ENCODE data around the gene RALB. TPM values are rescaled to one million over a fixed set of nuclear protein-coding genes. Genes with fewer than 3 reads are reported as not detected.

Gene RALB, protein sequence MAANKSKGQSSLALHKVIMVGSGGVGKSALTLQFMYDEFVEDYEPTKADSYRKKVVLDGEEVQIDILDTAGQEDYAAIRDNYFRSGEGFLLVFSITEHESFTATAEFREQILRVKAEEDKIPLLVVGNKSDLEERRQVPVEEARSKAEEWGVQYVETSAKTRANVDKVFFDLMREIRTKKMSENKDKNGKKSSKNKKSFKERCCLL
- polyA plus RNA-seq (2013, experiment 1 of 4), result 49.7 TPM
- 51.5 TPM for polyA plus RNA-seq (2013, experiment 2 of 4)
- polyA plus RNA-seq (2013, experiment 3 of 4), result 37.4 TPM
- 45.7 TPM for polyA plus RNA-seq (2013, experiment 4 of 4)

- H3K4me1 ChIP-seq (ENCODE audit: control insufficient read depth, insufficient read depth, low read length), result peaks cover 14% of the 10 kb centered on the region
- H3K36me3 ChIP-seq (ENCODE audit: control insufficient read depth, insufficient read depth, low read length), result no peaks in the 10 kb centered on the region
- no peaks in the 10 kb centered on the region for H3K9me3 ChIP-seq (ENCODE audit: control insufficient read depth, low read length)
- H3K27me3 ChIP-seq (ENCODE audit: control insufficient read depth, insufficient read depth, low read length, poor library complexity, severe bottlenecking), result peaks cover 44% of the 10 kb centered on the region
- 0 to 1% methylated on average over 71 of the region's 71 CpGs for WGBS, 2 experiments
- peak within 1 kb of the TSS; percentile 57 for H3K27ac ChIP-seq (ENCODE audit: insufficient read depth, low read depth, low read length, poor library complexity, severe bottlenecking)
- H3K4me3 ChIP-seq (ENCODE audit: insufficient read depth, low read depth, low read length), result peak within 1 kb of the TSS; percentile 76
Observed at GRCh38 chr2:120252225-120253020, at the start of gene RALB. Gene RALB, plus strand, starts transcription at chr2:120252852. Its CDS starts 25,813 bp downstream, at chr2:120278665.

- no peak overlapping the region for H3K27ac ChIP-seq (ENCODE audit: insufficient read depth, low read depth, low read length, poor library complexity, severe bottlenecking)
- H3K4me3 ChIP-seq (ENCODE audit: insufficient read depth, low read depth, low read length), result no peak overlapping the region
- no peaks in the 10 kb centered on the region for H3K36me3 ChIP-seq (ENCODE audit: control insufficient read depth, insufficient read depth, low read length)
- no peaks in the 10 kb centered on the region for H3K4me1 ChIP-seq (ENCODE audit: control insufficient read depth, insufficient read depth, low read length)
- WGBS, 2 experiments, result 91% methylated on average over 10 of the region's 10 CpGs
- H3K9me3 ChIP-seq (ENCODE audit: control insufficient read depth, low read length), result no peaks in the 10 kb centered on the region
- H3K27me3 ChIP-seq (ENCODE audit: control insufficient read depth, insufficient read depth, low read length, poor library complexity, severe bottlenecking), result no peaks in the 10 kb centered on the region
Observed at GRCh38 chr2:120203251-120204021, 49.2 kb upstream of the RALB start.

- Histone ChIP-seq H3K9me3 (ENCODE audit: control insufficient read depth, low read length) (no peaks in the 10 kb centered on the region), H3K36me3 (ENCODE audit: control insufficient read depth, insufficient read depth, low read length) (no peaks in the 10 kb centered on the region), H3K27me3 (ENCODE audit: control insufficient read depth, insufficient read depth, low read length, poor library complexity, severe bottlenecking) (no peaks in the 10 kb centered on the region), H3K4me3 (ENCODE audit: insufficient read depth, low read depth, low read length) (no peak overlapping the region), H3K4me1 (ENCODE audit: control insufficient read depth, insufficient read depth, low read length) (no peaks in the 10 kb centered on the region), H3K27ac (ENCODE audit: insufficient read depth, low read depth, low read length, poor library complexity, severe bottlenecking) (no peak overlapping the region)
- WGBS, 2 experiments, result 89% methylated on average over 5 of the region's 5 CpGs
Observed at GRCh38 chr2:120204022-120204405, 48.6 kb upstream of the RALB start.

DNA sequence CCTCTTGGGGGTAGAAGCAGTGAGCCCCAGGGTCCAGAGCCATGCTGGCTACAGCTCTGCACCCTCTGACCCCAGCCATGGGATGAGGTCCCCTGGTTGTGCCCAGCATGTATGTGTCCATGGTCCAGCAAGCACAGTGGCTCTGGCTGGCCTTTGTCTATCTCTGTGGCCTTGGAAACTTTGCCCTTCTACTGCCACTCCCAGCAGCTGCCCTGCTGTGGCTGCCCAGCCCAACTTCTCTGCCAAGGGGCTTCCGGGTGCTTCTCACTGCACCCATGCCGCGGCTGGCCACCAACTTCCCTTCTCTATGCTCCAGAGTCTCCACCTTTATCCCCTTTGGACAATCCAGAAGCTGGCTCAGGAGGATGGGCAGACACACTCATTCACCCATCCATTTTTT is 48.2 kb upstream of the RALB start:
- H3K27ac ChIP-seq (ENCODE audit: insufficient read depth, low read depth, low read length, poor library complexity, severe bottlenecking), result no peak overlapping the region
- WGBS, 2 experiments, result 62 to 65% methylated on average over 3 of the region's 3 CpGs
- H3K36me3 ChIP-seq (ENCODE audit: control insufficient read depth, insufficient read depth, low read length), result no peaks in the 10 kb centered on the region
- no peaks in the 10 kb centered on the region for H3K4me1 ChIP-seq (ENCODE audit: control insufficient read depth, insufficient read depth, low read length)
- no peaks in the 10 kb centered on the region for H3K9me3 ChIP-seq (ENCODE audit: control insufficient read depth, low read length)
- H3K4me3 ChIP-seq (ENCODE audit: insufficient read depth, low read depth, low read length), result no peak overlapping the region
- H3K27me3 ChIP-seq (ENCODE audit: control insufficient read depth, insufficient read depth, low read length, poor library complexity, severe bottlenecking), result no peaks in the 10 kb centered on the region

DNA sequence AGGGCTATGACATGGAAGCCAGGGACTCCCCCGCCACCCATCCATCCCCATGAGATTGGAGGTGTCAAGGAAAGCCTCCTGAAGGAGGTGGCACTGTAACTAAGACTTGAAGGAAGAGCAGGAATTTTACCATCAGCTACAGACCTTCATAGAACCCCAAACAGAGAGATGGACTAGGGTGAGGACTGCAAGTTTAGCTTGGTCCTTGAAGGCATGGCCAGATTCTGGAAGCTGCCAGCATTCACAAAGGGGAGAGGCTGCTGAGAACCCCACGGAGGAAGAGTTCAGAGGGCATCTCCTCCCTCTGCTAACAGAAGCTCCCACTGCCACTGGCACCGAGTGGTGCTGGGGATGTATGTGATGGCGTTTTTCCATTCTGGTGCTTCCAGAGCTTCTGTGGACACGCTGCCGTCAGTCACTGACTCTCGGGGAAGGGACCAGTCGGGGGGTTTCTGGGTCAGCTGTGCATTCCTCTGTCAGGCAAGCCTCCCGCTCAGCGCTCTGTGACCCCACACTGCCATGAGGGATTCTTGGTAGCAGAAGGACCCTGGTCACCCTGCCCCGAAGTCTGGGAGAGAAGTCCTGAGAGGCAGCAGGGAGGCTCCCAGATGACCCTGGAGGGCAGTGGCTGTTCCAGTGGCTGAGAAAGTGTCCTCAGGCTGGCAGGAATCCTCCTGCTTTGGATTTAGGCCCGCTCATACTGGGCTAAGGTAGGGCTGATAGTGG is 47.5 kb upstream of the RALB start:
- no peaks in the 10 kb centered on the region for H3K27me3 ChIP-seq (ENCODE audit: control insufficient read depth, insufficient read depth, low read length, poor library complexity, severe bottlenecking)
- H3K9me3 ChIP-seq (ENCODE audit: control insufficient read depth, low read length), result no peaks in the 10 kb centered on the region
- no peaks in the 10 kb centered on the region for H3K36me3 ChIP-seq (ENCODE audit: control insufficient read depth, insufficient read depth, low read length)
- 91 to 95% methylated on average over 12 of the region's 12 CpGs for WGBS, 2 experiments
- H3K4me3 ChIP-seq (ENCODE audit: insufficient read depth, low read depth, low read length), result no peak overlapping the region
- no peak overlapping the region for H3K27ac ChIP-seq (ENCODE audit: insufficient read depth, low read depth, low read length, poor library complexity, severe bottlenecking)
- H3K4me1 ChIP-seq (ENCODE audit: control insufficient read depth, insufficient read depth, low read length), result no peaks in the 10 kb centered on the region

- H3K9me3 ChIP-seq (ENCODE audit: control insufficient read depth, low read length), result no peaks in the 10 kb centered on the region
- no peaks in the 10 kb centered on the region for H3K4me1 ChIP-seq (ENCODE audit: control insufficient read depth, insufficient read depth, low read length)
- no peak overlapping the region for H3K4me3 ChIP-seq (ENCODE audit: insufficient read depth, low read depth, low read length)
- no peak overlapping the region for H3K27ac ChIP-seq (ENCODE audit: insufficient read depth, low read depth, low read length, poor library complexity, severe bottlenecking)
- no peaks in the 10 kb centered on the region for H3K36me3 ChIP-seq (ENCODE audit: control insufficient read depth, insufficient read depth, low read length)
- WGBS, 2 experiments, result 47 to 52% methylated on average over 8 of the region's 8 CpGs
- no peaks in the 10 kb centered on the region for H3K27me3 ChIP-seq (ENCODE audit: control insufficient read depth, insufficient read depth, low read length, poor library complexity, severe bottlenecking)
Observed at GRCh38 chr2:120206022-120206581, 46.5 kb upstream of the RALB start.

DNA sequence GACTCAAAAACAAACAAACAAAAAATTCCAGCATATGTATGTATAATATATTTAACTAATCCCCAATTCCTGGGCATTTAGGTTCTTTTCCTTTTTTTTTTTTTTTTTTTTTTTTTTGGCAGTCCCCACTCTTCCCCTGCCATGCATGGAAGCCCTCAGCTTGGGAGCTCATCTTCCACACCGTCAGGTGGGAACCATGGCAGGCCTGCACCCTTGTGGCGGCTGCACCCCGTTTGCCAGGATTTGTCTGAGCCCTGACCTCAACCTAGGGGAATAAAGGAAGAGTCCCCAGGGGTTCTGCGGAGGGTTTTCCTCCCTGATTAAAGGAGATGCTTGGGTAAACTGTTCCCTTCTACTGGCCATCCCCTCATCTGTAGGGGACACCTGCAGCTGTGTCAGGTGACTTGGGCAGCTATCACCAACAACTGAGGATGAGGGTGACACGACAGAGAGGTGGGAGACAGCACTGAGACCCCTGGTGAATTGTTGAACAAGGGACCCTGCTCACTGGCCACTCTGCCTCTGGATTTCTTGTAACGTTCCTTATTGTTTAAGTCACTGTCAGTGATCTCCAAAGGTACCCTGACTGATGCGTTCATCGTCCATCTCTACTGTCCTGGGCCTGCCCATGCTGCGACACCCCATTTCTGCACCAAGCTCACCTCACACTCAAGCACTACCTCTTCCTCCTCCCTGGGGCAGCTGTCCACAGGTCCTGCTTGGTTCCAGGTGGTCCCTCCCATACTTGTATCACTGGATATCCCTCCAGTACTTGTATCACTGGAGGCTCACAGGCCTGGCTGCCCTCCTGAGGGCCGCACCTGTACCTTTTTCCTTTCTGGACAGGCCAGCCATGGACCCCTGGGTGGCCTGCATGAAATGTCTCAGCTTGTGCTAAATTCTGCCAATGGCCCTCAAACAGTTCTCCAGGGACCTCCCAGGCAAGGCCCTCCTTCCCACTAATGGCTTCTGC is 44.0 kb upstream of the RALB start:
- Histone ChIP-seq H3K9me3 (ENCODE audit: control insufficient read depth, low read length) (no peaks in the 10 kb centered on the region), H3K4me3 (ENCODE audit: insufficient read depth, low read depth, low read length) (no peak overlapping the region), H3K4me1 (ENCODE audit: control insufficient read depth, insufficient read depth, low read length) (no peaks in the 10 kb centered on the region), H3K36me3 (ENCODE audit: control insufficient read depth, insufficient read depth, low read length) (no peaks in the 10 kb centered on the region), H3K27me3 (ENCODE audit: control insufficient read depth, insufficient read depth, low read length, poor library complexity, severe bottlenecking) (no peaks in the 10 kb centered on the region), H3K27ac (ENCODE audit: insufficient read depth, low read depth, low read length, poor library complexity, severe bottlenecking) (no peak overlapping the region)
- whole genome bisulfite sequencing, 2 experiments, result 90 to 92% methylated on average over 10 of the region's 10 CpGs

- no peaks in the 10 kb centered on the region for H3K27me3 ChIP-seq (ENCODE audit: control insufficient read depth, insufficient read depth, low read length, poor library complexity, severe bottlenecking)
- no peaks in the 10 kb centered on the region for H3K4me1 ChIP-seq (ENCODE audit: control insufficient read depth, insufficient read depth, low read length)
- H3K36me3 ChIP-seq (ENCODE audit: control insufficient read depth, insufficient read depth, low read length), result no peaks in the 10 kb centered on the region
- H3K27ac ChIP-seq (ENCODE audit: insufficient read depth, low read depth, low read length, poor library complexity, severe bottlenecking), result no peak overlapping the region
- H3K4me3 ChIP-seq (ENCODE audit: insufficient read depth, low read depth, low read length), result no peak overlapping the region
- 92 to 94% methylated on average over 12 of the region's 12 CpGs for WGBS, 2 experiments
- H3K9me3 ChIP-seq (ENCODE audit: control insufficient read depth, low read length), result no peaks in the 10 kb centered on the region
Observed at GRCh38 chr2:120209427-120210269, 43.0 kb upstream of the RALB start.

All from ectodermal cell (in vitro differentiated cells).